Neural cell (in vitro differentiated cells): Measurements from ENCODE around the gene ITPKB. TPM values are rescaled to one million over a fixed set of nuclear protein-coding genes. Genes with fewer than 3 reads are reported as not detected.

Source experiments
- H2AFZ ChIP-seq: fragments of 200-600, 300-800 bp; sonication (generic), shearing (Covaris generic); 2 replicates; pipeline ENCODE4 v1.6.0; 2014; ENCODE audit warnings: low read depth, mild to moderate bottlenecking, antibody characterized with exemption, low read length, moderate library complexity
- H3F3A ChIP-seq: fragments of 200-600 bp; shearing (Covaris generic); 2 replicates; pipeline ENCODE4 v1.6.1; 2016; ENCODE audit warnings: mild to moderate bottlenecking, moderate library complexity, mixed read lengths, antibody characterized with exemption, low read length; ENCODE audit not compliant: insufficient read depth, poor library complexity, severe bottlenecking
- H3K27ac ChIP-seq: fragments of 200-600, 300-800 bp; sonication (generic), shearing (Covaris generic); 2 replicates; pipeline ENCODE4 v1.5.1; 2014; ENCODE audit warnings: mild to moderate bottlenecking, low read length, moderate library complexity
- H3K27me3 ChIP-seq: fragments of 300-800, 200-600 bp; sonication (generic), shearing (Covaris generic); 2 replicates; pipeline ENCODE4 v1.6.0; 2014; ENCODE audit warnings: mild to moderate bottlenecking, low read depth, low read length, moderate library complexity; ENCODE audit not compliant: insufficient read depth
- H3K36me3 ChIP-seq: fragments of 300-800, 200-600 bp; sonication (generic), shearing (Covaris generic); 2 replicates; pipeline ENCODE4 v1.5.1; 2014; ENCODE audit warnings: mild to moderate bottlenecking, antibody characterized with exemption, low read length, moderate library complexity; ENCODE audit not compliant: insufficient read depth
- H3K4me2 ChIP-seq: fragments of 300-800, 200-600 bp; sonication (generic), shearing (Covaris generic); 2 replicates; pipeline ENCODE4 v1.6.0; 2014; ENCODE audit warnings: mild to moderate bottlenecking, low read length
- H3K4me3 ChIP-seq: fragments of 300-800, 200-600 bp; sonication (generic), shearing (Covaris generic); 2 replicates; pipeline ENCODE4 v1.5.1; 2014; ENCODE audit warnings: mild to moderate bottlenecking, low read length, moderate library complexity
- H3K79me2 ChIP-seq: fragments of 200-600 bp; shearing (Covaris generic); replicated peaks from 2 replicates; pipeline ENCODE4 v1.6.0; 2014; ENCODE audit warnings: mild to moderate bottlenecking, low read length, moderate library complexity; ENCODE audit not compliant: insufficient read depth
- H3K9ac ChIP-seq: fragments of 300-800, 200-600 bp; sonication (generic), shearing (Covaris generic); 2 replicates; pipeline ENCODE4 v1.6.1; 2016; ENCODE audit warnings: mild to moderate bottlenecking, low read length, mixed read lengths
- H3K9me2 ChIP-seq: fragments of 200-600 bp; shearing (Covaris generic); 2 replicates; pipeline ENCODE4 v1.6.1; 2016; ENCODE audit warnings: mild to moderate bottlenecking, low read length, mixed read lengths; ENCODE audit not compliant: insufficient read depth
- H3K9me3 ChIP-seq: fragments of 200-600, 300-800 bp; sonication (generic), shearing (Covaris generic); 2 replicates; pipeline ENCODE4 v1.6.1; 2016; ENCODE audit warnings: mild to moderate bottlenecking, mixed run types, low read length, moderate library complexity, mixed read lengths
- H4K20me1 ChIP-seq: fragments of 200-600 bp; shearing (Covaris generic); 2 replicates; pipeline ENCODE4 v1.6.1; 2016; ENCODE audit warnings: mild to moderate bottlenecking, mixed run types; ENCODE audit not compliant: insufficient read depth
- CTCF ChIP-seq: fragments of 450-650 bp; IDR thresholded peaks from 2 replicates; pipeline ENCODE4 v1.5.1; 2014; ENCODE audit warnings: antibody characterized with exemption, mild to moderate bottlenecking, moderate library complexity; ENCODE audit not compliant: poor library complexity, severe bottlenecking
- EP300 ChIP-seq: fragments of 450-650 bp; conservative IDR thresholded peaks from 2 replicates; pipeline ENCODE4 v1.6.1; 2014; ENCODE audit warnings: antibody characterized with exemption, mild to moderate bottlenecking, moderate library complexity; ENCODE audit not compliant: poor library complexity, severe bottlenecking
- EZH2 ChIP-seq: fragments of 200-600, 300-800 bp; shearing (Covaris generic), sonication (generic); IDR thresholded peaks from 2 replicates; pipeline ENCODE4 v1.6.1; 2014; ENCODE audit warnings: antibody characterized with exemption, low read length, borderline replicate concordance, mild to moderate bottlenecking; ENCODE audit not compliant: insufficient read depth, poor library complexity, severe bottlenecking
- MXI1 ChIP-seq: fragments of 450-650 bp; conservative IDR thresholded peaks from 2 replicates; pipeline ENCODE4 v1.6.1; 2014; ENCODE audit warnings: antibody characterized with exemption, mild to moderate bottlenecking; ENCODE audit not compliant: poor library complexity, severe bottlenecking
- POLR2AphosphoS5 ChIP-seq: IDR thresholded peaks from 2 replicates; pipeline ENCODE4 v1.6.1; 2012
- RAD21 ChIP-seq: fragments of 450-650 bp; conservative IDR thresholded peaks from 2 replicates; pipeline ENCODE4 v1.6.1; 2014; ENCODE audit warnings: antibody characterized with exemption, mild to moderate bottlenecking, moderate library complexity
- REST ChIP-seq: IDR thresholded peaks from 2 replicates; pipeline ENCODE4 v1.6.1; 2012; ENCODE audit warnings: borderline replicate concordance
- SMC3 ChIP-seq: fragments of 450-650 bp; conservative IDR thresholded peaks from 2 replicates; pipeline ENCODE4 v1.6.1; 2014; ENCODE audit warnings: antibody characterized with exemption, mild to moderate bottlenecking, moderate library complexity; ENCODE audit not compliant: poor library complexity
- TAF1 ChIP-seq: IDR thresholded peaks from 2 replicates; pipeline ENCODE4 v1.6.1; 2012; ENCODE audit warnings: low read depth
- polyA plus RNA-seq: library from polyadenylated mRNA; depleted of rRNA; stranded (reverse); fragments of >200 nt; gene quantifications from 2 replicates; pipeline ENCODE4 v1.2.3, GENCODE V29; 2014

ITPKB gene
- polyA plus RNA-seq, 1 donor from 2014 or later: 0.19 TPM

- Histone ChIP-seq H3F3A (no peaks in the 10 kb centered on the region), H4K20me1 (no peaks in the 10 kb centered on the region), H3K27me3 (no peaks in the 10 kb centered on the region), H2AFZ (no peak overlapping the region), H3K9ac (no peak overlapping the region), H3K27ac (no peak overlapping the region), H3K9me3 (no peaks in the 10 kb centered on the region), H3K4me3 (no peak overlapping the region), H3K36me3 (no peaks in the 10 kb centered on the region), H3K79me2 (no peaks in the 10 kb centered on the region), H3K4me2 (no peak overlapping the region), H3K9me2 (no peaks in the 10 kb centered on the region)
- no peak for TF ChIP-seq REST
- TF ChIP-seq TAF1: no peak
- no peak for TF ChIP-seq MXI1
- no peak for TF ChIP-seq EZH2
- TF ChIP-seq SMC3: no peak
- no peak for TF ChIP-seq POLR2AphosphoS5
- TF ChIP-seq CTCF: no peak
- no peak for TF ChIP-seq RAD21
- no peak for TF ChIP-seq EP300
Measured at GRCh38 chr1:226708967-226709396, 30.1 kb downstream of the ITPKB start.

GRCh38 chr1:226708342-226708780 is 30.7 kb downstream of the ITPKB start:
- no peak for TF ChIP-seq CTCF
- no peak for TF ChIP-seq EZH2
- Histone ChIP-seq H3K27me3 (no peaks in the 10 kb centered on the region), H3K9me2 (no peaks in the 10 kb centered on the region), H3F3A (no peaks in the 10 kb centered on the region), H3K4me3 (no peak overlapping the region), H3K9ac (no peak overlapping the region), H3K9me3 (no peaks in the 10 kb centered on the region), H3K36me3 (no peaks in the 10 kb centered on the region), H4K20me1 (no peaks in the 10 kb centered on the region), H3K4me2 (no peak overlapping the region), H3K27ac (no peak overlapping the region), H3K79me2 (no peaks in the 10 kb centered on the region), H2AFZ (no peak overlapping the region)
